IPS-18a (cell line): ENCODE measurements around the gene RBPJ.

Experiments
- H3K27ac ChIP-seq: one replicate; pipeline ENCODE4 v1.5.1; 2013; ENCODE audit warnings: low read length
- H3K27me3 ChIP-seq: one replicate; pipeline ENCODE4 v1.6.1; 2013; ENCODE audit warnings: mild to moderate bottlenecking, low read length; ENCODE audit not compliant: control insufficient read depth, insufficient read depth
- H3K36me3 ChIP-seq: one replicate; pipeline ENCODE4 v1.6.1; 2013; ENCODE audit warnings: low read depth, low read length; ENCODE audit not compliant: control insufficient read depth
- H3K4me1 ChIP-seq: one replicate; pipeline ENCODE4 v1.6.1; 2013; ENCODE audit warnings: low read depth, low read length; ENCODE audit not compliant: control insufficient read depth
- H3K4me3 ChIP-seq: one replicate; pipeline ENCODE4 v1.5.1; 2013; ENCODE audit warnings: low read length
- H3K9ac ChIP-seq: one replicate; pipeline ENCODE4 v1.6.1; 2013; ENCODE audit warnings: mild to moderate bottlenecking, low read length, moderate library complexity
- H3K9me3 ChIP-seq: one replicate; pipeline ENCODE4 v1.6.1; 2013; ENCODE audit warnings: low read depth, low read length; ENCODE audit not compliant: control insufficient read depth

RBPJ gene

GRCh38 chr4:26365537-26366150 lies 44.8 kb downstream of the RBPJ start:
- Histone ChIP-seq H3K4me1 (peaks cover 22% of the 10 kb centered on the region), H3K27me3 (no peaks in the 10 kb centered on the region), H3K27ac (no peak overlapping the region), H3K4me3 (no peak overlapping the region), H3K9ac (no peak overlapping the region), H3K36me3 (no peaks in the 10 kb centered on the region), H3K9me3 (no peaks in the 10 kb centered on the region)

GRCh38 chr4:26367811-26368210 lies 47.0 kb downstream of the RBPJ start:
- H3K9ac ChIP-seq = no peak overlapping the region
- no peaks in the 10 kb centered on the region for H3K9me3 ChIP-seq
- no peaks in the 10 kb centered on the region for H3K36me3 ChIP-seq
- no peaks in the 10 kb centered on the region for H3K27me3 ChIP-seq
- H3K4me1 ChIP-seq = peaks cover 22% of the 10 kb centered on the region
- H3K4me3 ChIP-seq = no peak overlapping the region
- peak overlapping the region; percentile 42 for H3K27ac ChIP-seq

GRCh38 chr4:26368685-26369084 lies 47.9 kb downstream of the RBPJ start:
- H3K9me3 ChIP-seq = no peaks in the 10 kb centered on the region
- H3K27ac ChIP-seq = no peak overlapping the region
- H3K4me3 ChIP-seq = no peak overlapping the region
- H3K9ac ChIP-seq = peak overlapping the region; percentile 7
- H3K27me3 ChIP-seq = no peaks in the 10 kb centered on the region
- no peaks in the 10 kb centered on the region for H3K36me3 ChIP-seq
- peaks cover 22% of the 10 kb centered on the region for H3K4me1 ChIP-seq

GRCh38 chr4:26369132-26369531 lies 48.3 kb downstream of the RBPJ start:
- Histone ChIP-seq H3K36me3 (no peaks in the 10 kb centered on the region), H3K9me3 (no peaks in the 10 kb centered on the region), H3K27ac (peak overlapping the region; percentile 30), H3K9ac (peak overlapping the region; percentile 7), H3K4me1 (peaks cover 22% of the 10 kb centered on the region), H3K27me3 (no peaks in the 10 kb centered on the region), H3K4me3 (no peak overlapping the region)

- H3K4me3 ChIP-seq = no peak overlapping the region
- peak overlapping the region; percentile 30 for H3K27ac ChIP-seq
- H3K4me1 ChIP-seq = peaks cover 22% of the 10 kb centered on the region
- H3K27me3 ChIP-seq = no peaks in the 10 kb centered on the region
- H3K9me3 ChIP-seq = no peaks in the 10 kb centered on the region
- H3K9ac ChIP-seq = peak overlapping the region; percentile 7
- H3K36me3 ChIP-seq = no peaks in the 10 kb centered on the region
Measured at GRCh38 chr4:26369581-26369980, 48.8 kb downstream of the RBPJ start.

GRCh38 chr4:26372076-26372475 lies 51.3 kb downstream of the RBPJ start:
- no peak overlapping the region for H3K27ac ChIP-seq
- peaks cover 22% of the 10 kb centered on the region for H3K4me1 ChIP-seq
- H3K27me3 ChIP-seq = no peaks in the 10 kb centered on the region
- H3K36me3 ChIP-seq = no peaks in the 10 kb centered on the region
- no peak overlapping the region for H3K4me3 ChIP-seq
- H3K9me3 ChIP-seq = no peaks in the 10 kb centered on the region
- H3K9ac ChIP-seq = no peak overlapping the region

- Histone ChIP-seq H3K9me3 (no peaks in the 10 kb centered on the region), H3K27ac (no peak overlapping the region), H3K27me3 (no peaks in the 10 kb centered on the region), H3K9ac (no peak overlapping the region), H3K4me1 (peaks cover 22% of the 10 kb centered on the region), H3K4me3 (no peak overlapping the region), H3K36me3 (no peaks in the 10 kb centered on the region)
Measured at GRCh38 chr4:26372525-26373172, 51.8 kb downstream of the RBPJ start.

- Histone ChIP-seq H3K9me3 (no peaks in the 10 kb centered on the region), H3K27me3 (no peaks in the 10 kb centered on the region), H3K4me3 (no peak overlapping the region), H3K36me3 (no peaks in the 10 kb centered on the region), H3K27ac (no peak overlapping the region), H3K9ac (no peak overlapping the region), H3K4me1 (no peaks in the 10 kb centered on the region)
Measured at GRCh38 chr4:26375551-26375950, 54.7 kb downstream of the RBPJ start.

GRCh38 chr4:26377328-26378311 lies 56.8 kb downstream of the RBPJ start:
- no peaks in the 10 kb centered on the region for H3K36me3 ChIP-seq
- no peak overlapping the region for H3K27ac ChIP-seq
- no peaks in the 10 kb centered on the region for H3K4me1 ChIP-seq

GRCh38 chr4:26379837-26380236 lies 59.0 kb downstream of the RBPJ start:
- Histone ChIP-seq H3K4me3 (no peak overlapping the region), H3K9me3 (no peaks in the 10 kb centered on the region), H3K27ac (no peak overlapping the region), H3K36me3 (no peaks in the 10 kb centered on the region), H3K4me1 (no peaks in the 10 kb centered on the region), H3K27me3 (no peaks in the 10 kb centered on the region), H3K9ac (no peak overlapping the region)

More at GRCh38 chr4:26377328-26378311, 56.8 kb downstream of the RBPJ start:
- no peak overlapping the region for H3K9ac ChIP-seq
- H3K9me3 ChIP-seq = no peaks in the 10 kb centered on the region
- H3K4me3 ChIP-seq = no peak overlapping the region
- no peaks in the 10 kb centered on the region for H3K27me3 ChIP-seq

GRCh38 chr4:26380740-26381139 lies 59.9 kb downstream of the RBPJ start:
- Histone ChIP-seq H3K9ac (no peak overlapping the region), H3K27ac (no peak overlapping the region), H3K27me3 (no peaks in the 10 kb centered on the region), H3K4me1 (no peaks in the 10 kb centered on the region), H3K4me3 (no peak overlapping the region), H3K36me3 (no peaks in the 10 kb centered on the region), H3K9me3 (no peaks in the 10 kb centered on the region)
